NCI-H2196 (cell line): Measurements from ENCODE around the gene ARHGEF28.

Experiments
- DNase-seq: peaks from one replicate; lab custom pipeline; 2025; ENCODE audit not compliant: unreplicated experiment; lab: John Stamatoyannopoulos, UW

The ARHGEF28 gene

DNA sequence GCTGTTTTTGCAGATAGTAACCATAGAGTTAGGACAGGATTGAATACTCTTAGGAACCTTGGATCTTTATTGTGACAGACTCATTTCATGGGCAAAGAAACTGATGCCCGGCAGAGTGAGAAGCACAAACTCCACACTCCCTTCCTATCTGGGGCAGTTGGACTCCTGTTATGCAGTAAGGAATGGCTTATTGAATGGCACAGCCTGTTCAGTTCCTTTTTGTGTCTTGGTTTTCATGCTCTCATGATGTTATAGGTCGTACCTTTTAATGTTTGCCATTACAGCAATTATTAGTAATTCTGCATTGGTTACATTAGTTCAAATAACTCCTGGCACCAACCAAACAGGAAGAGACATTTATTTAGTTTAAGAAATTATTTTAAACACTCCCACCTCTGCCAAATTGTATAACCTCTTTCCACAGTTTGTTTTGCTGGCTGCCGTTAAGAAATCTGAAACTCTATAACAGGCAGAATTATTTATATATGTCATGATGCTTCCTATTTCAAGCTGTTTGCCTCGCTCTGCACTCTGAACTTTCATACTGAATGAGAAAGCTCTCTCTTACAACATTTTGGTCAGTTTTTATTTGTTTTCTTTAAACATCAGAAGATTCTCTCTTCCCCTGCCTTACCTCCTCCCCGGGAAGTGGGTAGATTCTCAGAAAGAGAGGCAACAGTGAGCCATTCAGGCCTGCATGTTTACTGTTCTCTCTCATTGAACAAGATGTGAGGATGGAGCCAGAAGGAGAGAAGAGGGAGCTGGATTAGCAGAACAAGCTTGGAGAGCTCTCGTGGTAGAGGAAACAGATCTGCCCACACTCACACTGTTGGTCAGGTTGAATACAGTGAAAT lies 144.4 kb downstream of the ARHGEF28 start:
- no peak for DNase-seq

DNA sequence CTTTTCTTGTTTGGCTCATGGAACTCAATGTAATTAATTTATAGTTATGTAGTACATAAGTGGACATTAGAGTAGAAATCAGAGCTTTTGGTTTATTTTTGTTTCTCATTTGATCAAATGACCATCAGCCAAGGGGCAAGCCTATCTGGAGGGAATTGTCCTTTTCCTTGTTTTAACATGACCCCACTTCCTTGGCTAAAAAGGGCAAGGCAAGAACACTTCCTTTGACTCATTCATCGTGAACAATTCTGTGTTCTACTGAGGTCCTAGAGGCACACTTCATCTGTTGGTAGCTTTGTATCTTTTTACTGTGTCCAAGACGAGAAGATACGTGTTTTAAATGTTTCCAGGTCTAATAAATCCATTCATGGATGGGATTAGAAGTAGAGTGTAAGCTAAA lies 148.9 kb downstream of the ARHGEF28 start:
- DNase-seq: no peak

DNA sequence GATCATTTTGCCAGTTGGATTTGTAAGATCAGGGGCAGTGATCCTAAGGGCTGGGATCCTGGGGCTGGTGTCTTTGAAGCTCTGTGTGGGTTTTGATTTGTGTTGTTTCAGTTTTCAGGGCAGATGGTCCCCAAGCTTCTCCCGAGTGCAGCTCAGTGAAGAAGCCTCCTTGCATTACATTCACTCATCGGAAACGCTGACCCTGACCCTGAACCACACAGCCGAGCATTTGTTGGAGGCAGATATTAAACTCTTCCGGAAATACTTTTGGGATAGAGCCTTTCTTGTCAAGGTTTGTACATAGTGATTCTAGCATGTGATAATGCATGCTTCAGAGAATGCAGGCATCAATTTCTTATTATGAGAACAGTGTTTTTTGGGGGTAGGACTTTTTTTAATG lies 150.4 kb downstream of the ARHGEF28 start:
- DNase-seq: no peak

DNA sequence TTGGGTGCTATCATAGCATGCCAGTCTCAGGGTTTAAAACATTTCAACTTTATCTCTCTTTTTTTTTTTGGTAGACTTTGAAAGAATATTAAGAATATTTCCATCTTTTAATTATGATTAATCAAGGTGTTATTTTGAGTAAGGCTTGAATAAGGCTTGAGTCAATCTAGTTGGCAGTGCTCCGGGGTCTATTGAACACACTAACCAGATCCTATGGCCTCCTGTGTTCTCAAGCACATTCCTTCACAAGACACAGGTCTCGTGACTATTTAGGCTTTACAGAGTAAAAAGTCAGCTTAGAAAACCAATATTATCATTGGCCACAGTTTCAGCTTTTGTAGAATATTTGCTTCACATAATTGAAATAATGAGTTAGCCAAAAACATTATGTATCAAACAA lies 151.2 kb downstream of the ARHGEF28 start:
- no peak for DNase-seq

DNA sequence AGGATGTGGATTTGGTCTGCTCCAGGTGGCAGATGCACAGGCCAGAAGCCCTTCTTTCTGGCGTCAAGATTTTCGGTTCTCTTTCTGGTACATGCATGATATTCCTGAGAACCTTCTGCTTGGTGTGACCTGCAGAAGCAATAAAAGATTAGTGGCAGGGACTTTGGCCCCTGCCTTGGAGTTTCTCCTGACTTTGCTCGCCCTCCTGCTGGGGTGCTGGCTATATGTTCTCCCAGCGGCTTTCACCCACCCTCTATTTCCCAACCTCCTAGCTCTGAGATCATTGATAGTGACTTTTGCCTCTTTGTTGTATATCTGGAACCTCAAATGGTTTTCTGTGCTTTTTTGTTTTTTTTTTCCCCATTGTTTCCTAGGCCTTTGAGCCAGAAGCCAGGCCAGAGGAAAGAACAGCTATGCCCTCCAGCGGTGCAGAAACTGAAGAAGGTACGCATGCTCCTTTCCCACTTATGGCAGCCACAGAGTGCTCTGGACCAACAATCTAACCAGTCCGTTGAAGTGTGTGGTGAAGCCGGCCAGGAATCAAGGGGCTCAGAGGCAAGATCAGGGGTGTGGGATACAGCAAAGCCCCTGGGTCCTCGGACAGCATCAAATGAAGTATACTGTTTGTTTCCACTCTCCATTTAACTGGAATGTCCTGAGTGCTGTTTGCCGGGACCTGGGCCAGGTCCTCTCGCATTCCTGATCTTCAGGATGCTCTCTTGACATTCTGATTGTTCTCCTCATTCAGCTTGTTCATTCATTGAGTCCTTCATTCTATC lies 154.5 kb downstream of the ARHGEF28 start:
- DNase-seq: no peak

DNA sequence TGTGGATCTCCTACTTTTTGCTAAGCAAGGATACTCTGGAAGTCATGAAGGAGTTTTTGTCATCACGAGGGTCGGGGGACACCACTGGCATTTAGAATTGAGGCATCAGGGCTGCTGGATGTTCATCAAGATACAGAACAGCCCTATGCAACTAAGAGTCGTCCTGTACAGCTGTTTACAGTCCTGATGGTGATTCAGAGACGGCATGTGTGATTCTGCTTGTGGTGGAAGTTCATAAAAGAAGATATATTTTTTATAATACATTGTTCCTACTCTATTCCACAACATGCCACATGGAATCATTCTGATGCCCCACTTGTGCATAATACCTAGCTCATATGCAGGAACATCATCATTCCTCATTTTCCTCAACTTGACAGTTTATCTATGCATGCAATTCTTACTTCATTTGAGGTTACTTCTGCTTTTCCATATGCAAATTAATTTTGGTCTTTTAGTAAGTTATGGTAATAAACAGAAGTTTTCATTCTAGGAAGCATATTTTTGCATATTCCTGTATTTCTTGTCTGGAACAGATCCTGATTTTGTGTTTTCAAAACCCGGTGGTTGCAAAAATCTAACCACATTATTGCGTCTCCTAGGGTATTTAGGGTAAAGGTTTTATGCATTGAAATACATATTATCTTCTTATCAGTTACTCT lies 155.2 kb downstream of the ARHGEF28 start:
- DNase-seq: no peak

DNA sequence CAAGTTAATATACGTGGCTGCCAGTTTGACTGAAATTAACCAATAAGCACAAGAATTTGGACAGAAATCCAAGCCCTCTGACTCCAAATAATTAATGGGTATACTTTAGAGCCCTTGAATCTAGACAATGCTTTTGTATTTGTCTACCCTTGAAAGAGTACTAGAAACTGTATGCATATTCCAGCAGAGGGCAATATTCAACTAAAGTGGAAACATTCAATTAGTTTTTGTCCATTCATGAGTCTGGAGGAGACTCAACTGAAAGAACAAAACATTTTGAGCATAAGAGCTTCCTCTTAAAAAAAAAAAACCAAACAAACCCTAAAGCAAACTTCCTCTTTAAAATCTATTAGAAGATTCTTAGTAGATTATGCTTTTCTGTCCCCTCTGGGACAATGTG lies 157.8 kb downstream of the ARHGEF28 start:
- DNase-seq: no peak

DNA sequence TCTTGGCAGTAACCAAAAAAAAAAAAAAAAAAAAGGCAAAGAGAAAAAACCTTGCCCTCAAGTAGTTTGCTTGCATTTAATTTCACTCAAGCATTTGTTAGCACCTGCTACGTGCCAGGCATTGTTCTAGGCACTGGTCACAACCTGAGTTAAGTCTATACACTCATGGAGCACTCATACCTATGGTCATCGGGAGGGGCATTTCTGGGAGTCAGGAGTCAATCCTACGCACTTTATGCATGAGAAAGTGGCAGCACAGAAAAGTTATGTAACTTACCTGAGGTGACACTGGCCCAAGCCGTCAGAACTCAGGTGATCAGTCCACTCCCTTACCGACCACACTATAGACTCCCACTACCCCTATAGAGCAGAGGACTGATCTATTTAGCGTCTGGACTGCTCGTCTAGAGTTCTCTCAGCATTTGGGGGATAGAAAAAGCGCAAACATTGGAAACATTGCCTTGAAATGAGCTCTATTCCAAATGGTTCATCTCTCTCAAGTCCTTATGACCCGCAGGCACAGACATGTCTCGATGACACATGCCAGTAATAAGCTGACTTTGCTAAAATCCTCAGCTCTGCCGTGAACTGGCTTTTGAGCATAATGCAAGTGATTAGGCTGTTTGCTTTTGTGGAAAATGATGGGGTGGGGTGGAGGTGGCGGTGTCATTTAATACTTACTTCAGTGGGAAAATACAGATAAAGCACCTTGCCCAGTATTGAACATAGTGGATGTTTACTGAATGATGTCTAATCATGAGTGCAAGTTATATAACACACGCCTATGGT lies 160.2 kb downstream of the ARHGEF28 start:
- DNase-seq: no peak

DNA sequence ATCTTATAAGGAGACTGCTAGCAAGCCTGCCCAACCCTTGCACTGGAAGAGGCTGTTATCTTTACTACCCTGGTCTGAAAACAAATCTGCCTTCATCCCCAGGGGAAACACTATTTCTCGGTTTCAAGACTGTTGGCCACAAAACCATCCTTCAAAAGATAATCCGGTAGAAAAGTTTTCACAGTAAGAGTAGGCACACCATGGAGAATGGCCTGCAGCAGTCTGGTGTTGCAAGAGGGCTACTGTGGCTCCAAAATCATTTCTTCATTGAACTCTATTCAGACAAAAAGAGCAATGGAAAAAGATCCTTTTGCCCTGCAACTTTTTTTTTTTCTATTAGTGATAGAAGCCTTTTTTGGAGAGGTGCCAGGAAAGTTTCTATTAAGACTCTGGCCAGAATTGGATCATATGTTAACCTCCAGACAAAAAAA lies 163.9 kb downstream of the ARHGEF28 start:
- DNase-seq: no peak

DNA sequence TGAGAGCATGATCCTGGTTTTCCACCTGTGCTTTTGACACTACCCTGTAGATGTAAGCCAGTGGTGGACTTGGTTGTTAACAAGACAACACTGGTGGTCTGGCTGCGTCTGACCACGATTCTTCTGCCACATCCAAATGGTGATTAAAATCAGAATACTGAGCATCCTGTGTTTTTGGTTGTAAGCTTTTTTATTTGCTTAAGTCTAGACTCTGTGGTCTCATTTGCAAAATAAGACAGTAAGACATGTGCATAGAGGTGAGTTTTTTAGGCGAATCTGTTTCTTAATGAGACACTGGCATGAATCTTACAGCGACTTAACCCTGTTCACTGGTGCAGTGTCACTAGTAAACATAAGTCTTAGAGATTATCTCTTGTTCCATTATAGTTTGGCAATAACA lies 165.4 kb downstream of the ARHGEF28 start:
- DNase-seq: no peak

DNA sequence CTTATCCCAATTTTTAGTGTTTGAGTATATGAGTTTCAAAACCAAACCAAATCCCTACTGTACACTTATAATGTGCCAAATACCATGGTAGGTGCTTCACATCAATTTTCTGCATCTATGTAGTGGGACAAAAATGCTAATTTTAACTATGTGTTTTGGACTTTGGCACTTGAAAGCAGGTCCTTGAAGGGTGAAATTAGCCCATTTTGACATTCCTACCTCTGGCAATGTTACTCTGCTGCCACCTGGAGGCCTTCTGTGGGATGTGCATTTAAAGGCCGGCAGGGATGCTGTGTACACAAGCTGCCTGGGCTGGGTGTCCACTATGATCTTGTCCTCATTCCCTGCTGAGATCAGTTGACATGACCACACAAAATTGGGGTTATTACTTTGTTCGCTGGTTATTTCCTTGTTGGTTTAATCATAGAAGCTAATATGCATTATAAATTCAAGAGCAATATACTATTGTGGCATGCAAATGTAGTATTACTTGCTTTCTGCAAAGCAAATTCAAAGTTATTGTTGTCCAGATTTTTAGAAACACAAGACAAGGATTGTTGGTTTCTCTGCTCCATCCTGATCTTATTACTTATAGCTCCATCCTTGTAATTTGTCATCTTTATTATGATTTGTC lies 166.8 kb downstream of the ARHGEF28 start:
- DNase-seq: peak; percentile 40

DNA sequence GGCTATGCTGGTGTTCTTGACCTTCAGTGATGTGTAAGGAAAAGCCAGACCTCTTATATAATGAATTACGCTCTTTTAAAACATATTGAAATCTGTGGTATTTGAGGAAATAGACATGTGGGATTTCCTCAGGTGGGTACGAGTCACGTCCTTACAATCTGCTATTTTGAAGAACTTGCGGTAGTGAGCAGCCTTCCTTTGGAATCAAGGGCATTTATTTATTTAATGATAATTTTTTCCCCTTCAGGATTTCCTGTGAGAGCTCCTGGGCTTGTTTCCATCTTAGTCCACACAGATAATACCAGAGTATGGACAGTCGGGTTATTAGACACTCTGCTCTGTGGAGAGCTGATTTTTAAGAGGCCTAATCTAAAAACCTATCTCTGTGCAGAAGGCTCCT lies 167.9 kb downstream of the ARHGEF28 start:
- no peak for DNase-seq

DNA sequence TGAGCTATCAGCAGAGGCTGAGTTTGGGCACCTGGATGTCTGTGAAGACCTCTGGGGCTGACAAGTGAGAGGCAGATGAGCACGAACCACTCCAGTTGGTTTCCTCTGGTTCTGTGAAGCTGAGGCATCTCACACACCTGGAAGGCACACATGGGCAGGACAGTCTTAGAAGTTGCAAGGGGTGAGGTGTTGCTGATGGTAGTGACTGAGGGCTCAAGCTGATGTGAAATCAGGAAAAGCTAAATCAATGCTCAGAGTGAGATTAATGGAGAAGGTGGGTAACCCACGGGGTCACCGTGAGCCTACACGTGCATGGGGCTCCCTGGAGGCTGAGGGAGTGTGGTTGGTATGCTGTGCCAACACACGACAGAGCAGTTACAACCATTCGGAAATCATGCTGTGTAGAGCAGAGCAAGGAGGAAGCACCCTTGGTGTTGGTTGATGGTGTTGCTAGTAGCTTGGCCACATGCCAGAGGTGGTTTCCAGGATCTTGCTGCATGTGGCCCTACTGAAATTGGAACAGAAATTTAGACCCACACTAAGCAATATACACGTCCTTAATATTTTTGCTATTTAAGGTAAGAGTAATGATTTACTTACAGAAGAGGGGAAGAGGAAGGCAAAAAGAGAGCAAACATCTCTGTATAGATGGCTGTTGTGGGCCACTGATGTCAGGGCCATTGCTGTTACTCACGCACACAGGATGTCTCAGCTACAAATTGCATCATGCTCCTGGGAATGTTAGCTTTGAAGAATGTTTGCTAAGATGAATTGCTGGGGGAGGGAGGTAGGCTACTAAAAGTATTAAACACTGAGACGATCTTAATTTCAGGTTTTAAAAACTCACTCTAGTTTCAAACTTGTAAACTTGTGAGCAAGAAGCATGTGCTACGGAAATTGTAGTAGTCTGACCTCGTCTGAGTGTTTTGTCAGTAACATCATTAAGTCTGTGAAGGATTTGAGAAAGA lies 170.5 kb downstream of the ARHGEF28 start:
- DNase-seq: no peak

DNA sequence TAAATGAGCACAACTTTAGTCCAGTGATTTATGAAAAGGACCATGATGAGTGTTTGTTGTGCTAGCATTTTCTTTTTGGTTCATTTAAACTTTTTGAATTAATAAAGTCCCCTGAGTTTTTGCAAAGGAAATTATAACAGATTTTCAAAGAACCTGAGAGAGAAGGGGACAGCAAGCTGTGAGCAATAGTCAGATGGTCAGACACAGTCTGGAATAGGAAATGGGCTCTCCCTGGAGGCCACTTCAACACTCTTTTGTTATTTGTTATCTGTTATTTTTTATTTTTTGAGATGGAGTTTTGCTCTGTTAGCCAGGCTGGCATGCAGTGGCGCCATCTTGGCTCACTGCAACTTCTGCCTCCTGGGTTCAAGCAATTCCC lies 171.1 kb downstream of the ARHGEF28 start:
- no peak for DNase-seq

DNA sequence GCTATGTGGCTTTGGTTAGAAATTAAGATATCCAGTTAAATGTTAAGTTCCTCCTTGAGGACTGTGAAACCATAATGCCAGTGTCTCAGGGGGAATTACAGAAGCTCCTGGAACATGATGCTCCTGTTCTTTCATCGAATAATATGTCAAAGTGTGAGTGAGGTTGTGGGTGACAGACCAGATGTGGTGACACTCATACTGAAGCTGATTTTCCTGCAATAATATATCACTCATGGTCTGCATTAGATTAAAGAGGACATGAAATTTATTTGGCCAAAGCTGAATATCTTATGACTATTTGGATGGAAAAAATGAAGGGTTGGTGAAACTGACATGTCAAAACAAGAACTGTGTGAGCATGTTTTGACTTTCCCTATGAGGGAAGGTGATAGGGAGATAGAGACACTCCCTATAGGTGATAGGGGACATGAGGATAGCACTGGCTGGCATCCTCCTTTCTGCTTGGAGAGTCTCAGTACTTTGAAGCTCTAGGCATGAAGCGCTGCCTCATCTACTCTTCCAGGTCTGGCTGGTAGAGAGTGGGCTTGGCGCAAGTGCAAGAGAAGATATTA lies 173.5 kb downstream of the ARHGEF28 start:
- DNase-seq: no peak

DNA sequence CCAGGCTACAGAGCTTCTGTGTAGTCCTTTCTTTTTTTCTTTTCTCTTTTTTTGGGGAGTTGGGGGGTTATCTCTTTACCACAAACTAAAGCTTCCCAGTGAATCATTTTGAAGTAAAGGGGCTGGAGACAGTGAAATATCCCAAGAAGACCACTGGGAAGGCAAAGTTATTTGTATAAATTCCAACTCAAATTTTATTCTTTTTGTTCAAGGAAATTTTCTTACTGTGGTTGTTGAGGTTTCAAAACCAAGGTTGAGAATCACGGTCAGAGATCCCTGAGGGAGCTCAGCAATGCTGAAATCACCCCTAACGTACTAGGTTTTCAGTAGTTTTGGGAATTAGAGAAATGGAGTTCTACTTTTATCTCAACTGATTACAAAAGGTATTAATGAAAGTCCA lies 175.7 kb downstream of the ARHGEF28 start:
- DNase-seq: no peak

DNA sequence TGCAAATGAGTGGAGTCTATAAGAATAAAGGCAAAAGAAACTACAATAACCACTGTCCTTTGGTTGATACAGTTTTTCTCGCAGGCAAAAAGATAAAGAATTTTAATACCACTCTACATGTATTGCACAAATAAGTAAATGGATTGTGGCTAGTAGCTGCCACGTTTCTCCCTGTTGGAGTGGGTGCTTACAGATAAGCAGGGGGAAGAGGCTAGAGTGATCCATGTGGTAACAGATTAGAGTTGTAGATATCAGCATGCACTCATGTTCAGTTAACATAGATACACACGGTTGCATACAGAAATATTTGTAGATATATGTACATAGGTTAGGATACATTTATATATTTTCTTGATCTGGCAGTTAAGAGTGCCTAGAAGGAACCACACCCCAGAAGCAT lies 179.5 kb downstream of the ARHGEF28 start:
- no peak for DNase-seq

DNA sequence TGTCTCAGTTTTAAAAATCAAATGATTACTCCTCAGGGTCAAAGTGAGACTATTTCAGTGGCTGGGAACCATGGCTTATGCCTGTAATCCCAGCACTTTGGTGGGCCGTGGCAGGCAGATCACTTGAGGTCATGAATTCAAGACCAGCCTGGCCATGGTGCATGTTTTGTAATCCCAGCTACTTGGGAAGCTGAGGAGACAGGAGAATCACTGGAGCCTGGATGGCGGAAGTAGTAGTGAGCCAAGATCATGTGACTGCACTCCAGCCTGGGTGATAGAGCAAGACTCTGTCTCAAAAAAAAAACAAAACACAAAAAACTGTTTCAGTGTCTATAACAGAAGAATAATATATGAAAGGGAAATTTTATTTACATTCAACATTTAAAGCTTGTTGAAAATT lies 182.9 kb downstream of the ARHGEF28 start:
- no peak for DNase-seq

DNA sequence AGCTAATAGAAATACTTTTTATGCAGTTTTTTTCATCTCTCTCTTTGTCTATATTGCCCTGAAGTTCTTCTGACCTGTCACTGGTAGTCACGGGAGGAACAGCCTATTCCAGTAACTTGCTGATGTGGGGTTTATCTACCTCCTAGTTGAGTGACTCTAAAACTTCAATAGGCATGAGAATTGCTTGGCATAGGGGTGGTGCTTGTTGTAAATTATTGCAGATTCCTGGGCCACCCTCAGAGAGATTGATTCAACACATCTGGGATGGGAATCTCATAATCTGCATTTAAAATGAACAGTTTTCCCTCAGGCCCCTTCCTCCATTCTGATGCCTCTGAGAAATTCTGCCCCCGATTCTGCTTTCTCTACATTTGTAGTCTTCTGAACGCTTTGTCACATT lies 184.4 kb downstream of the ARHGEF28 start:
- DNase-seq: no peak
